COLO668 (cell line): ENCODE results near the gene NFATC1.
A peak's percentile ranks its signal among the peaks of the same experiment; 100 is the strongest.

Experiments
- DNase-seq: peaks from one replicate; lab custom pipeline; 2025; ENCODE audit not compliant: unreplicated experiment; lab: John Stamatoyannopoulos, UW

Gene NFATC1

DNA sequence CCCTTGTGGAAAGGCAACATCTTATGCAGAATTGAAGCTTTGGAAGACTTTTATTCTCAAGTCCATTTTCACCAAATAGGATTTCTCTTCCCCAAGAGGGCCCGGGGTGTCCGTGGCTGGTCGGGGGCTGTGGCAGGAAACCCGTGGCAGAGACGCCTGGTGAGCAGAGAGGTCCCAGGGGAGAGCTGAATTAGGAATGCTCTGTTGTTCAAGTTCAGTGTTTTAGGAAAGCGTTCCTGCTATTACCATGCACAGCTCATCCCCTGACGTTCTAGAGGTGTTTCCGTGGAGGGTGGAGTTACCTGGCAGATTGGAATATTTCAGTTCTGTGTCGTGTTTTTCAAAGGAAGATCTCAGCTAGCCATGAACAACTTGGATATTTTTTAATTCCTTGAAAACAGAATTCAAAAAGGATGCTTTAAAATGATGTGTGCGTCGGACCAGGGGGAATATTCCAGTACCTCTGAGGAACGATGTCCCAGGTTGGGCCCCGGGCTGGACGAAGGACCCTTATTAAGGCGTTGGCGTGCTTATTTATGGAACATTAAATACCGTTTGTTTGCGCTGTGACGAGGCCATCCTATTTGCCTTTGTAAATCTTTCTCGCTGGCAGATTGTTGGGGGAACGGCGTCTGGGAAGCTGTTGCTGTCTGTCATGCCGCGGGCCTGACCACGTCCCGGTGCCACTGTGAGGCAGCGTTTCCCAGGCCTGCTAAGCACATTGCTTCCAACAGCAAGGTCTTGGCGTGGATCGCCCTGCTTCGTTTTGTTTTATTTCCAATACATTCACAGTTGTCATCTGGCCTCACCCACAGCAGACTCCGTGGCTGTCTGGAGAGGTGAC, 8.2 kb downstream of the NFATC1 start:
- peak; percentile 21 for DNase-seq

DNA sequence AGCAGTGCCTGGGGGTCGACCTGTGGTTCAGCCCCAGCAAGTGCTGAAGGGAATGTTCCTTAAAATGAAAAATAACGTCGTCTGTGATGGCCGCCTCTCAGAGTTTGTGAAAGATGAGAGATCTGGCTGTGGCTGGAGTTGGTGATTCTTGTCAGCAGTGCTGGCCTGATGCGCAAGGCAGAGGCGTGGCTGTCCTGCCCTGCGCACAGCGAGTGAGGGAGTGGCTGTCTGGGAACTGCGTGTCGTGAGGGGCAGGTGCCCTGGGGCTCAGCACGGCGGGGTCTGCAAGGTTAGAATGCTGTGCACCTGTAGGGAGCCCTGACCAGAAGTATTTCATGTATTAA, 8.8 kb downstream of the NFATC1 start:
- peak; percentile 37 for DNase-seq

- DNase-seq, result peak; percentile 63
These were observed 9.5 kb downstream of the NFATC1 start for GRCh38 chr18:79405019-79405780.

- no peak for DNase-seq
These were observed 10.2 kb downstream of the NFATC1 start for GRCh38 chr18:79405781-79406575.

DNA sequence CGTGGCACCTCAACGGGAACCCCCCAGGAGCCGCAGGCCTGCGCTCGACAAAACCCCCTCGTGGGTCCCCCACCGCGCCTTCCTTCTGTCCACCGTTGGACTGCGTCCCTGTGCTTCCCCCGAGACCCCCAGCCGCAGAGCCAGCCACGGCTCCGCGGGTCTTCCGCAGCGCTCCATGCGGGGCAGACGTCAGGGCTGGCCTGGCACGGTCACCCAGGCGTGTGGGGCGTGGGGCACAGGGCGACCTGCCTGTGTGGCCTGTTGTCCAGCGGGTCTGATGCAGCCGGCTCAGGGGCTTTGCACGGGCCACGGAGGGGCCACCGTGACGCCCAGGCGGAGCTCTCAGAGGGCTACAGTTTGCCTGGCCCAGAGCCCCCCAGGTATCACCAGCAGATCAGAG, 11.0 kb downstream of the NFATC1 start:
- DNase-seq, result no peak

DNA sequence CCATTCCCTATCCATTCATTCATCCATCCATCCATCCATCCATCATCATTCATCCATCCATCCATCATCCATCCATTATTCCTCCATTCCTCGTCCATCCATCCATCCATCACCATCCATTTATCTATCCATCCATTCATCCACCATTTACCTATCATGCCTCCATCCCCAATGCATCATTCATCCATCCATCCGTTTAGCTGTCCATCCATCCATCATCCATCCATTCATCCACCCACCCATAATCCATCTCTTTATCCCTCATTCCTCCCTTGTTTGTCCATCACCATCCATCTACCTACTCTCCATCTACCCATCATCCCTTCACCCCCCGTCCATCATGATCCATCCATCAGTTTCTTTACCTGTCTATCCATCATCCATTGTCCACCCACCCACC, 13.6 kb downstream of the NFATC1 start:
- DNase-seq, result no peak

- DNase-seq, result no peak
These were observed 14.5 kb downstream of the NFATC1 start for GRCh38 chr18:79410171-79410641.

DNA sequence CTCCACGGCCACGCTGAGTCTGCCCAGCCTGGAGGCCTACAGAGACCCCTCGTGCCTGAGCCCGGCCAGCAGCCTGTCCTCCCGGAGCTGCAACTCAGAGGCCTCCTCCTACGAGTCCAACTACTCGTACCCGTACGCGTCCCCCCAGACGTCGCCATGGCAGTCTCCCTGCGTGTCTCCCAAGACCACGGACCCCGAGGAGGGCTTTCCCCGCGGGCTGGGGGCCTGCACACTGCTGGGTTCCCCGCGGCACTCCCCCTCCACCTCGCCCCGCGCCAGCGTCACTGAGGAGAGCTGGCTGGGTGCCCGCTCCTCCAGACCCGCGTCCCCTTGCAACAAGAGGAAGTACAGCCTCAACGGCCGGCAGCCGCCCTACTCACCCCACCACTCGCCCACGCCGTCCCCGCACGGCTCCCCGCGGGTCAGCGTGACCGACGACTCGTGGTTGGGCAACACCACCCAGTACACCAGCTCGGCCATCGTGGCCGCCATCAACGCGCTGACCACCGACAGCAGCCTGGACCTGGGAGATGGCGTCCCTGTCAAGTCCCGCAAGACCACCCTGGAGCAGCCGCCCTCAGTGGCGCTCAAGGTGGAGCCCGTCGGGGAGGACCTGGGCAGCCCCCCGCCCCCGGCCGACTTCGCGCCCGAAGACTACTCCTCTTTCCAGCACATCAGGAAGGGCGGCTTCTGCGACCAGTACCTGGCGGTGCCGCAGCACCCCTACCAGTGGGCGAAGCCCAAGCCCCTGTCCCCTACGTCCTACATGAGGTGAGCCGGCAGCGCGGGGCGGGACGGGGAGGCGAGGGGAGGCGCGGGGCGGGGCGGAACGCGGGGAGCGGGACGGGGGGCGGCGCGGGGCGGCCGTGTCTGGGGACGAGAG, 15.2 kb downstream of the NFATC1 start:
- no peak for DNase-seq

DNA sequence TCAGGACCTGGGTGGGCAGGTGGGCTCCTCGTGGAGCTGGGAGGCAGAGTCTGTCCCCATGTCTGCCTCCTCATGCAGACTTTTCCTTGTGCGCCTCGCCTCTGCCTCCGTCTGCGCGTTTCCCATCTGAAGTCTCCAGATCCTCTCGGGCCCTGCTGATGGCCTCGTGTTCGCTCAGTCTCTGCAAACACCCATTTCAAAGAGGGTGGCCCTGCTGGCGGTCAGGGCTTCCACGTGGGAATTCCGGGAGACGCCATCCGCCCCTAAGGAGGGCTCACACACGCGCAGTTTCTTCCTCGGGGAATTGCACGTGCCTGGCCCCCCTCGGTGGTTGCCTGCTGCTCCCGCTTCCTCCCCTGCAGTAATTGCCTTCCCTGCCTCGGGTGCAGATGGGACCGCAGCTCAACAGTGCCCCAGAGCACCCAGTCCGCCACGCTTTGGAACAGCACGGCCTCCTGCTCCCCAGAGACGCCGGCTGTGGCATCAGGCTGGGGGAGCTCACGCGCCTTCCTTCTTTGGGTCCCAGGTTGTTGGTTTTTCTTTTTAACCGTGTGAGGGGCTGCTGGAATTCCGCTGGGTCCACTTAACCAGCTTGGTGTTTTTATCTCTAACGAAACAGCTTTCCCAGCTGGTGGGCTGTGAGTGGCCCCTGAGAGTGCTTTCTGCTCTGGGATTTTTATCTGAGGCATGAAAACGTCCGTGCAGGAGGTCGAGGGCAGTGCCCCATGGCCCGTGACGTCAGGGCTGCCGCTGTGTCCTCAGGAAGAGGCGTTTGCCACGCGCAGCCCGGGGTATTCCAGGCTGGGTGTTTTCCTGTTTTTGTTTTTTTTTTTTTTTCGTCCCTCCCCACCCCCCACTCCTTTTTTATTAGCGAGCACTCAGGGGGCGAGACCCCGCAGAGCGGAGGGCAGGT, 16.1 kb downstream of the NFATC1 start:
- no peak for DNase-seq

DNA sequence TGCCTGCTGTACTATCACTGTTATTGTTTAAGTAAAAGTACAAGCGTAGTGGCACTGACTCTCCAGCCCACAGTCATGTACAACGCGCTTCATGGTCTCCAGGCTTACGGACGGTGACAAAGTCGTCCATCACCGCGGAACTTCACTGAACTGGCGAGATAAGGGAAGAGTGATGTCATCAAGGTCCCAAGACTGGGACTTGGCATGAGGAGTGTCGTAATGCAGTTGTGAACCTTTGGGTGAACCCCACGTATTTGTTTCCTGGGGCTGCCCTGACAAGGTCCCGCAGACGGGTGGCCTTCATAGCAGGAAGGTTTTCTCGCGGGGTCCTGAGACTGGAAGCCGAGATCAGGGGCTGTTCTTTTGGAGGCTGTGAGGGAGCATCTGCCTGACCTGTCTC, 17.3 kb downstream of the NFATC1 start:
- DNase-seq, result no peak

- DNase-seq, result no peak
These were observed 17.7 kb downstream of the NFATC1 start for GRCh38 chr18:79413426-79413825.

DNA sequence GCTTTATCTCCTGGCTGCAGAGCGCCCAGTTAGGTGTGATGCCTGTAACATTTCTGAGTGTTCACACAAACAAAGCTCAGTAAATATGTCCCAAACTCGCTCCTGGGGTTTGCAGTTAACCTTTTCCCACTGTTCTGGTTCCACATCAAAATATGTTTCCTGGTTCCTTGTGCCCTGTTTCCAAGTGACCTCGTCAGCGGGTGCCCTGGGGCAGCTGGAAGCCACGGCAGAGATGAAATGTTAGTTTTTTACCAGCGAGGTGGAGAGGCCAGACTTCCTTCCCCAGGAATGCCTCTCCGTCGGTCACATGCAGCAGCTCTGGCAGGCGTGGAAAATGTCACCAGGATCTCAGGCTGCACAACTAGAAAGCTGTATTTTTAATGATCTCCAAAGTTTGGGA, 18.2 kb downstream of the NFATC1 start:
- DNase-seq, result no peak

DNA sequence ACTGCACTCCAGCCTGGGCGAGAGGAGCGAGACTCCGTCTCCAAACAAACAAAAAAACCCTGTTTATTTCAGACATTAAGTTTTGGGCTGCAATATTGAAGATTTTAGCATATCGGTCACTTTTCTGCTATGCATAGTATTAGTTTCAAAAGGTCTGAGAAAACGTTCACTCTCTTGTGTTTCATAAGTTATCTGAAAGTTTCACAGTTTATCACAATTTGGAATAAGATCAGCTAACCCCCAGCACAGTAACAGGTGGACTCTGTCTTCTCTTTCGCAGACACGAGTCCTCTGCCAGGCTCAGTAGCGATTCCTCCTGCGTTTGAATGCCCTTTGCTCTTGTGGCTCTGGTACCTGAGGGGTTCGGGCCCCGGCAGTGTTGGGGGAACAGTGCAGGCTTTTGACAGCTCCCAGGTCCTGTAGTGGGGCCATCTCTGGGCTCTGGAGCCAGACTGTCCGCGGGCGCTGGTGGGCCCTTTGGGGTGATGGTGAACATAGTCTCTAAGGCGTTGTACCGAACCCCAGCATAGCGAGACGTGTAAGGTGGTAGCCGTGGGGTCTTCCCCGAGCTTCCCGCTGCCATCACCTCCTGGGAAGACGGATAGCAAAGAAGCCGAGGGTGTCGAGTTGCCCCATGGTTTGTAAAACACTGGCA, 20.4 kb downstream of the NFATC1 start:
- DNase-seq, result no peak

DNA sequence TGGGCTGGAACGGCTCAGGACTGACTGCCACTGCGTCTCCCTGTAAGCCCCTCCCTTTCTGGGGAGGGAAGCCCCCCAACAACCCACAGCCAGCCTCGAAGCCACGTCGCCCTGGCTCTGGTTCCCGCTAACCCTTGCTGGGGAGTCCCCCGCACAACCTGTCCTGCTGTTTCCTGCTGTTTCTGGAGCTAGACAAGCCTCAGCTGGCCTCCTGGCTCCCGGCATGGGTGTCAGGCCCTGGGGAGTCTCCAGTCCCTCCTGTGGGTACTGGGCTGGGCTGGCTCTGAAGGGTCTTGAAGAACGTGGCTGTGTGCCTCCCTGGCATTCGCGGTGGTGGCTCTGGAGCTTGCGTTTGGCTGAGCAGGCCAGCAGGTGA, 20.9 kb downstream of the NFATC1 start:
- no peak for DNase-seq

DNA sequence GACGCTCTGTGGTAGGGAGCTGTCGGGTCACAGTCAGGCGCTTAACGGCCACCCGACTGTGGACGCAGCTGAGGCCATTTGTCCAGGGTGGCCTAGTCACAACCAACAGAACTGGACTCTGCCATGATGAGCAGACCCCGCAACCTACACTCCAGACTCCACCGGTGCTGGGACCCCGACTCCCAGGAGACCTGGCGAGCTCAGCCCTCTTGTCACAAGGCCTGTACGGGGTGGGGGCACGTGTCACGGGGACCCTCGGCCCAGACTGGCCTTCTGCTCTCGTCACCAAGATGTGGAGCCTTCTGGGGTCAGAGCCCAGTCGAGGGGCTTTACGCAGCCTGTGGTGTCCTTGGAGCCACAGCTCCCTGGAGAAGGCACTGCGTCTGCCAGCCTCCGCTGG, 22.5 kb downstream of the NFATC1 start:
- DNase-seq, result no peak

DNA sequence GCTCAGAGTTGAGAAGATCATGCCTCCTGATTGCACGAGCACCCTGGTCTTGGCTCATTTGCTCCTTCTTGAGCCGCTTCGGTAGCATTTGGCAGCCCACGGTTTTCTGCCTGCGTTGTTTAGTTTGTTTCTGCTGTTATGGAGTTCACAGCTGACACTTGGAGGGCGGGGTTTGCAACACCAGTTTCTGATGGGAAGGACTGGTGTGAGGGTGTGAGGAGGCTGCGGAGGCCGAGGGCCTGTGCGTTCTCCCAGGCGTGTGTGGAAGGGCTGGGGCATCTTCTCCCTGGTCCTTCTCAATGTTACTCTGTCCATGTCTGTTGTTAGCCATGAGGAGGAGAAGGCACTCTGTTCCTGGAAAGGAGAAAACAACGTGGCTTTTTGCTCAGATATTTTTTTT, 22.9 kb downstream of the NFATC1 start:
- no peak for DNase-seq

- DNase-seq, result no peak
These were observed 24.5 kb downstream of the NFATC1 start for GRCh38 chr18:79420033-79420745.

DNA sequence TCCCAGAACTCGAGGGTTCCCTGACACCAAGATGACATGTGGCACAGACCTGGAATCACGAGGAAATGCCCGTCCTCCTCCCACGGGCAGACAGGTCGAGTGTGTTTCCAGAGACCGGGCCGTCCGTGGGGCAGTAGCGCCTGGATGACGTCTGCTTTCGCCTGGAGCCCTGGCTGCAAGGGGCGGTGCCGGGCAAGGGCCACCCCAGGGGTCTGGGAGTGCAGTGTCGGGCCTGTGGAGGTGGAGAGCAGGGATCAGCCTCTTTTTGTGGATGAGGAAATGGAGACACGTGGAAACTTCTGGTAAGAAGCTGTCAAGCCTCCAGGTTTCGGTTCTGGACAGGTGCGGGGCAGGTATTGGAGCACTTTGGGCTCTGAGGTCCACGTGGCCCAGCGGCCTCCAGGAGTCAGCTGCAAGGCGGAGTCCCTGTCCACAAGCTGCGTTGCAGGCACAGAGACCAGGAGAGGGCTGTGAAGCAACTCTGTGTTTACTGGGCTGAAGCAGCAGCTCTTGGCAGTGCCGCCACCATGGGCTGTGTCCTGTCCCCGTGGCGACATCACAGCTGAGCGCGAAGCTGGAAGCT, 25.6 kb downstream of the NFATC1 start:
- no peak for DNase-seq
